GM21737 (cell line): ENCODE data around the gene PRR18.

ENCODE experiments used
- ATAC-seq: cut with Tn5 transposase; IDR thresholded peaks from one replicate; pipeline ENCODE4 v1.9.1; 2021; ENCODE audit warnings: mild to moderate bottlenecking, moderate library complexity; ENCODE audit not compliant: unreplicated experiment

The PRR18 gene

GRCh38 chr6:166334878-166335277 is 26.7 kb upstream of the PRR18 start:
- no peak for ATAC-seq

DNA sequence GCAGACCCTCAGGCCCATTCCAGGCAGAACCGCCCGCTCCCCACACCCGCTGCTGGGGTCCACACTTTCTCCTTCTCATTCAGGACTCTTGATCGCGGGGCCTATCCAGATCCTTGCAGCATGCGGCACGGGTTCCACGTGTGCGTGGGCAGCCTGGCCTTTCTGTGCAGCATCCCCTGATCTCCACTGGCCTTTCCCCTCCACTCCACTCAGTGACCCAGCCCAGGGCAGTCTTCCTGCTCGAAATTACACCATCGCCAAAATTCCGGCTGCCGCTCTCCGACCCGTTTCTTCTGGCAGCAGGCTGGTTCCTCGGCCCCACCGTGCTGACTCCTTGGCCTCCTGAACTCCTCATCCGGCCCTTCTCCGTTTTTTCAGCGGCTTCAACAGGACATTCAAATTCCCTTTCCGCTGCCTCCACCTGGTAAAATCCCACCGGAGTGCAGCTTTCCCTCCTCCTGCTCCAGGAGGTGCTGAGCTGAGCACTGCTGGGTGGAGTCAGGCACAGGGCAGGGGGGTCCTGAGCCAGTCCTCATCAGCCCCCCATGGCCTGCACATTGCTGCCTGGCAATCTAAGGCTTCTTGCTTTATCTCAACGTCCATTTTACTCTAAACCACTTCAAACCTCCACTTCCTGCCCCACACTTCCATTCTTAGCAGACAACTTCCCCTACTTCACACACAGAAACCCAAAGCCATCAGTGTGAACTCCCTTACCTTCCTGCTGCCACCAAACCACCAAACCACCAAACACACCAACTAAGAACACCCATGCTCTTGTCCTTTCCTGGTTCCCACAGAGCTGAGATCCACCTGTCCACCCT is 25.2 kb upstream of the PRR18 start:
- ATAC-seq: peak; percentile 49

DNA sequence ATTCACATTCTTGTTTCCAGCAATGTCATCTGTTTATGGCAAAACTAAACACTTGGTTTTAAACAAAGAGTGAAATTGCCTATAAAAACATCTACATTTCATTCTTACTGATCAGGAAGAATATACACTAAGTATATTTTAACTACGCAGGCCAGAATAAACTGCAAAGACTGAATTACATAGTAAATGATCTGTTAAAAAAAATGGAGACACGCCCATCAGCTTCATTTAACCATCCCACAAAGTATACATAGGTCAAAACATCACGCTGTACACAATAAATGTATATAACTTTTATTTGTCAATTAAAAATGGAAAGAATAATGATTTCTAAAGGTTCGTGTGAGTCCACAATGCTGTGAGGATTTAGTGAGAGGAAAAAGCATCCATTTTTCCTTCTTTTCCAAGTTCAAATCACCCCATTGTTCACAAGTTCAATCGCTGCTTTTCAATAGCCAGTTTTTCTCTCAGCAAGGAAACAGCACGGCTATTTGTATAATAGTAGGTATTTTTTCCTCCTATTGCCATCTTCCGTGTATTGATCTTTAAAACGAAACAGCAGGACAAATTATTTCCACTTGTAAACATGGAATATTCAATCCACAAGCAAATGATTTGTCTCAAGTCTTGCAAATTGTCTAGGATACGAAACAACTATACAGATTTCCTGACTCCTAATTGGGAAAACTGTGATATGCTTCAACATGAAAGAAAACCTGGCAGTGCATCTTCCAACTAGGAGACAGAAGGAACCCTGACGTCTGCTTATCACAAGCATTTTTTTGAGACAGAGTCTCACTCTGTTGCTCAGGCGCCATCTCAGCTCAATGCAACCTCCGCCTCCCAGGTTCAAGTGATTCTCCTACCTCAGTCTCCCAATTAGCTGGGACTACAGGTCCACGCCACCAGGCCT is 23.6 kb upstream of the PRR18 start:
- no peak for ATAC-seq

GRCh38 chr6:166330612-166331011 is 22.4 kb upstream of the PRR18 start:
- no peak for ATAC-seq

DNA sequence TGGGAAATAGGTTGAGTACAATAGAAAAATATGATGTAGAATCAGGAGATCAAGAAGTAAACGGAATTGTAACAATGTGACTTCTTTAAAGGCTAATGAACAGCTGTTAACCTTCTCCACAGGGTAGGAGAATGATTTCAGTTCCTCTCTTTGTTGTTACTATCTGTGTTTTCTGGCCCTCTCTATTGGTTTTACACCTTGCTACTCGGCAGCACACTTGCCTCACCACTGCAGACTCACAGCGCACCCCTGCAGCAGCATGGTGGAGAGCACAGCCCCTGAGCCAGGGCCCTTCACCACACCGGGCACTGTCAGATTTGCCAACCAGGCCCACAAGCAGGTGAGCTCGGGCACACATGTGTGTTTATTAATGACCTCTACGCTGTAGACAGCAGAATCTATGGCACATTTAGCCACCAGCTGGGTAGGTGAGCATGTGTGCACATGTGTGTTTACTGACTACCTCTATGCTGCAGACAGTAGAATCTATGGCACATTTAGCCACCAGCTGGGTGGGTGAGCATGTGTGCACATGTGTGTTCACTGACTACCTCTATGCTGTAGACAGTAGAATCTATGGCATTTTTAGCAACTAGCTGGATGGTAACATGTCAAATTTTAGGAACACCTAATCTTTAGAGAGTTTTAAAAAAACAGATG is 17.3 kb upstream of the PRR18 start:
- ATAC-seq: peak; percentile 80

DNA sequence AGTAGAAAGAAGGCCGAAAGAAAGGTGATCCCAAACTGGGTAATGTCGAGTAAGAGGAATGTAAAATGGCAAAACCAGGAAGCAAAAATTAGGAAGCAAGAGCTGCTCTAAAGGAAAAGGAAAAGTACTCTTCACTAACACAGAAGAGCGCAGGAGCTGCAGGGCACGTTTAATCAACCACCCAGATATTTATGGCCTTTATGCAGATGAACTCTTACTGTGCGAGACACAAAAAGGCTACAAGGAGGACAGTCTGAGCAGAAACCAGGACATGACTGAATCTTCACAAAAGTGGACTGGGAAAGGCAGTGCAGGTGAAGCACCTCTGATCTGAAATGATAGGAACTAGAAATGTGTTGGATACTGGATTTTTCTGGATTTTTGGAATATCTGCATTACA is 15.2 kb upstream of the PRR18 start:
- ATAC-seq: no peak

GRCh38 chr6:166318649-166319600 is 10.7 kb upstream of the PRR18 start:
- ATAC-seq: no peak

- no peak for ATAC-seq
Measured at GRCh38 chr6:166318227-166318626, 10.0 kb upstream of the PRR18 start.

GRCh38 chr6:166317261-166318212 is 9.3 kb upstream of the PRR18 start:
- no peak for ATAC-seq

DNA sequence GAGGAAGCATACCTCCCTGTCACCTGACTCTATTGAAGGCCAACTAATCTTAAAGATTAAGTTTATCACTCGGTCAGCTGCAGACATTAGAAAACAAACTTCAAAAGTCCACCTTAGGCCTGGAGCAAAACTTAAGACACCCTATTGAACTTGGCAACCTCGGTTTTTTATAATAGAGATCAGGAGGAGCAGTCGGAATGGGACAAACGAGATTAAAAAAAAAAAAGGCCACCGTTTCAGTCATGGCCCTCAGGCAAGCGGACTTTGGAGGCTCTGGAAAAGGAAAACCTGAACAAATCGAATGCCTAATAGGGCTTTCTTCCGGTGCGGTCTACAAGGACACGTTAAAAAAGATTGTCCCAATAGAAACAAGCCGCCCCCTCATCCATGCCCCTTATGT is 7.2 kb upstream of the PRR18 start:
- no peak for ATAC-seq

DNA sequence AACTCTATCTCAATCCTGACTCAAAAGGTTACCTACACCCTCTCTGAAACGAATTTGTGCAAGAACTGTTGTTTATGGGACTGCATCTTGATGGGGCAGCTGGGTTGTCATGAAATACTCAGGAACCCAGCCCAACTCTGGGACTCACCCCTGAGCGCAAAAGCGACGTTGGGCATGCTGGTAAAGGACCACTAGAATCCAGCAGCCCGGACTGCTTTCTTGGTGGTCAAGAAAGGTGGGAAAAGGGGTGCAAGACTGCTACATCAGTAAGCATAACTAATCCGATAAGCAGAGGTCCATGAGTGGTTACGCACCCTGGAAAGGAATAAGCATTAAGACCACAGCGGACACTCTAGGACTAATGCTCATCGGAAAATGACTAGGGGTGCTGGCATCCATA is 6.3 kb upstream of the PRR18 start:
- ATAC-seq: no peak

DNA sequence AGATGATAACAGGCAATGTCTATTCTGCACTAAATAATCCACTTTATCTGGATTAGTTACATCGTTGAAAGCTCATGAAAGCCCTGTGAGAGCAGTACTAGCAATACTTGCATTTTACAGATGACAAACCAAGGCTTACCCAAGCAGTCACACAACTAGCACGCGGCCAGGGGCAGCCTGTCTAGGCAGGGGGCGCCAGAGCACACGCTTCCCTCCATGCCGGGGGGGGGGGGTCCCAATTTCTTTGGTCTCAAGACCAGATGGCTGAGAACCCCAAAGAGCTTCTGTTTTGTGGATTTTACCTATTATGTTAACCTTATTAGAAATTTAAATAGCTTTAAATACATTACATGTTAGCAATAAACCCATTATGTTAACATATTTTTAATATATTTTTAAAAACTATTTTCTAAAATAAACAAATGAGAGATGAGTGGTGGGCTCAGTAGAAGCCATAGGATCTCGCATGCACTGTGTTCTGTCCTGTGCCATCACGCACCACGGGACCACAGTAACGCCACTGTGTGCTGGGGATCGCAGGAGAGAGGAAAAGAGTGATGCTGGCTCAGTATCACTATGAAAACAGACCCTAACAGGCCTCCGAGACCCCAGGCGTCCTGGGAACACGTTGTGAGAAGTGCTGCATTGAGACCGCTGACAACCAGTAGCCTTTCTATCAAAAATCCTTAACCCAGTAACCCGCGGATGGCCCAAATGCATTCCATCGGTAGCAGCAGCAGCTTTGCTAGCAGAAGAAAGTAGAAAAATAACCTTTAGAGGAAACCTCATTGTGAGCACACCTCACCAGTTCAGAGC is 5.3 kb upstream of the PRR18 start:
- peak; percentile 77 for ATAC-seq

- no peak for ATAC-seq
Measured at GRCh38 chr6:166312832-166313231, 4.6 kb upstream of the PRR18 start.

DNA sequence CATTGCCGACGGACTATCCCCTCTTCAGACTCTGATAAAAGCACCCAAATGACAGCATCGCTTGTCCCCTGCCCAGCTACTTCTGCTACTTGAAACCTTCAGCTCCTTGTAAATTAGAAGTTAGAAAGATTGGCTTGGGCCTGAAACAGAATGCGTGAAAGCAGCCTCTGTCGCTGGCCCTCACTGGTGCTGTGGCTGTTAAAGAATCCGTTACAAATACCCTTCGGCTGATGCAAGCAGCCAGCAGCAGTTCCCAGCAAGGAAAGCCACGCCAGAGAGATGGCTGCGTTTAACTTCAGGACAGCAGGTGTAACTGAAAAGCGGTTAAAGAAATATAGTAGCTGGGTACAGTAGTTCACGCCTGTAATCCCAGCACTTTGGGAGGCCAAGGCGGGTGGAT is 2.4 kb upstream of the PRR18 start:
- no peak for ATAC-seq

DNA sequence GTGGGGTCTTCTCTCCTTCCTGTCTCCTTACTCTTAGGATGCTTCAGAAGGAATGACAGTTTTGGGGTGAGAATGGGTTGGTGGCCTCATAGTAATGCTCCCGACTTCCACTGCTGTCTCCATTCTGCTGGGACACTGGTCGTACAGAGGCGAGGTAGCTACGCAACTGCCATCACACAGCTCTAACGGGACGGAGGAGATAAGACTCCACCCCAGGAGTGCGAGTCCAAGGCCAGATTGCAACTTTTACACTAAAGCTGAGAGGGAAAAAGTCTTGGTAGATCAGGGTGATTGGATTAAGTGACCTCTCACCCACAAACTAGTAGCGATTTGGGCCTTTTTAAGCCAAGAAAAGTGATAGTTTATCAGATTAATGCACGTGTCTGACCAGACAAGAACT is 1.8 kb upstream of the PRR18 start:
- no peak for ATAC-seq

GRCh38 chr6:166308769-166309589 is 787 bp upstream of the PRR18 start:
- no peak for ATAC-seq
